Measurements from ENCODE around the gene CDYL2. TPM values are rescaled to one million over a fixed set of nuclear protein-coding genes. Genes with fewer than 3 reads are reported as not detected.
A peak's percentile ranks its signal among the peaks of the same experiment; 100 is the strongest.
"Not testable (repeated sequence)": the region's sequence is repeated elsewhere in the genome, so short reads cannot be mapped to it uniquely, and the experiment has no call there.

CDYL2 gene, protein sequence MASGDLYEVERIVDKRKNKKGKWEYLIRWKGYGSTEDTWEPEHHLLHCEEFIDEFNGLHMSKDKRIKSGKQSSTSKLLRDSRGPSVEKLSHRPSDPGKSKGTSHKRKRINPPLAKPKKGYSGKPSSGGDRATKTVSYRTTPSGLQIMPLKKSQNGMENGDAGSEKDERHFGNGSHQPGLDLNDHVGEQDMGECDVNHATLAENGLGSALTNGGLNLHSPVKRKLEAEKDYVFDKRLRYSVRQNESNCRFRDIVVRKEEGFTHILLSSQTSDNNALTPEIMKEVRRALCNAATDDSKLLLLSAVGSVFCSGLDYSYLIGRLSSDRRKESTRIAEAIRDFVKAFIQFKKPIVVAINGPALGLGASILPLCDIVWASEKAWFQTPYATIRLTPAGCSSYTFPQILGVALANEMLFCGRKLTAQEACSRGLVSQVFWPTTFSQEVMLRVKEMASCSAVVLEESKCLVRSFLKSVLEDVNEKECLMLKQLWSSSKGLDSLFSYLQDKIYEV
- total RNA-seq: 34.1 and 39.7 TPM in 2 replicates

- DNase-seq (ENCODE audit: extremely low read depth, low read depth, low spot score): no peak
These were observed at the start of gene CDYL2 for GRCh38 chr16:80804526-80805383. TSS of gene CDYL2 (minus strand) at chr16:80804598. CDS start at chr16:80804173, 425 bp downstream.

- peak; percentile 7 for DNase-seq (ENCODE audit: extremely low read depth, low read depth, low spot score)
These were observed 48.0 kb upstream of the CDYL2 start for GRCh38 chr16:80852261-80852872.

DNA sequence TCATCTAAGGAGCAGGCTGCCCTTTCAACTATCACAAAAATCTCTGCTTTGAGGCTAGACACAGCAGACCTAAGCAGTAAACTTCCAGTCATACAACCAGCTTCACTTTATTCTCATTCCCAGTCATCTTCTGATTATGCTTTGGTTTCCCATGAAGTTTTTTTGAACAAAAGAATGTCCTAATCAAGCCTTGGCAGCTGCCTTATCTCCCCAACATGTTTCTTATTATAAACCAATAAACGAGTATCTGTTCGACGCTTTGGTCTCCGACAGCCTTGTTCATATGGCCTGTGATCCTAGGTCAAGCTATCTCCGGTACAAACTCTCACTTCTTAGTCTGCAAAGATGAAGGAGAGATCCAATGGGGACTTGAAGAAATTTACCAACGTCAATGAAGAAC is 47.4 kb upstream of the CDYL2 start:
- DNase-seq (ENCODE audit: extremely low read depth, low read depth, low spot score): no peak

- no peak for DNase-seq (ENCODE audit: extremely low read depth, low read depth, low spot score)
These were observed 46.4 kb upstream of the CDYL2 start for GRCh38 chr16:80850757-80851156.

DNA sequence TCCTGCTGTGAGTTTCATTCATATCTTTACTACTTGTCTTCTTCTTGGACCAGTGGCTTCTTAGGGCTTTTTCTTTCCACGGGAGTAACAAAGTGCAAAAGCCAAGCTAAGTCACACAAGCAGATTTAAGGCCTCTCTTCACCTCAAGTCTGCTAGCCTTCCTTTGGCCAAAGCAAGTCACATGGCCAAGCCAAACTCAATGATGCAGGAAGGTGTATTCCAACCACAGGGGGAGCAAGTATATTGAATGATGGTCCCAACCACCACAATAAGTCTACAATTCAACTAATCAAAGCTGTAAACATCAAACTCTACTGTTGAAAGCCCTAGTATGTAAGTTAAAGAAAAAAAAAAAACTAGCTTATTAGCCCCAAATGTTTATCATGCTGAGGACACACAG is 44.5 kb upstream of the CDYL2 start:
- DNase-seq (ENCODE audit: extremely low read depth, low read depth, low spot score): no peak

DNA sequence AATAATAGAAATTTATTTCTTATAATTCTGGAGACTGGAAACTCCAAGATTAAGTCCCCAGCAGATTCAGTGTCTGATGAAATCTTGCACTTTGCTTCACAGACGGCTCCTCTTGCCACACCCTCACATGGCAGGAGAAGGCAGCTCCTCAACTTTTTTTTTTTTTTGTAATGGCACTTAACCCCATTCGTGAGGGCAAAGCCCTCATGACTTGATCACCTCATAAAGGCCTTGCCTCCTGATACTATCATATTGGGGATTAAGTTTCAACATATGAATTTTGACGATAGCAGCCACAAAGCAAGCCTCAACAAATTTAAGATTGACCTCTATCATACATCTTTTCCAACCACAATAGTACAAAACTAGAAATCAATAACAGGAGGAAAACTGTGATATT is 42.3 kb upstream of the CDYL2 start:
- DNase-seq (ENCODE audit: extremely low read depth, low read depth, low spot score): no peak

DNA sequence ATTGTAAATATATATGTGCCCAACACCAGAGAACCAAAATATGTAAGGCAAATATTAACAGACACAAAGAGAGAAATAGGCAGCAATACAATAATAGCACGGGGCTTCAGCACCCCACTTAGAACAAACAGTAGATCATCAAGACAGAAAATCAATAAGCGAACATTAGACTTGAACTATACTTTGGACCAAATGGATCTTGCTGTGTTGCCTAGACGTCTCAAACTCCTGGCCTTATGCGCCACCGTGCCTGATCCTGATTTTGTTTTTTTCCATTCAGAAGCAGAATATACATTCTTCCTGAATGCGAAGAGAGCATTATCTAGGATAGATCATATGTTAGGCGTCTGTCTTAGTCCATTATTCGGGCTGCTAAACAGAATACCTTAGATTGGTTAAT is 41.9 kb upstream of the CDYL2 start:
- DNase-seq (ENCODE audit: extremely low read depth, low read depth, low spot score): no peak

DNA sequence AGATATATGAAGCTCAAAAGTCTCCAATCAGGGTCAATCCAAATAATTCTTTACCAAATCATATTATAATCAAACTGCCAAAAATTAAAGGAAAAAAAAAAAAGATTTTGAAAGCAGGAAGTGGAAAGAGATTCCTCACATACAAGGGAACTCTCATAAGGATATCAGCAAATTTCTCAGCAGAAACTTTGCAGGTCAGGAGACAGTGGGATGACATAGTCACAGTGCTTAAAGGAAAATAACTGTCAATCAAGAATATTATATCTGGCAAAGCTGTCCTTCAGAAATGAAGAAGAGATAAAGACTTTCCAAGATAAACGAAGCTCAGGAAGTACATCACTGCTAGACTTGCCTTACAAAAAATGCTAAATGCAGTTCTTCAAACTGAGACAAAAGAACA is 40.0 kb upstream of the CDYL2 start:
- no peak for DNase-seq (ENCODE audit: extremely low read depth, low read depth, low spot score)

- DNase-seq (ENCODE audit: extremely low read depth, low read depth, low spot score): no peak
These were observed 36.8 kb upstream of the CDYL2 start for GRCh38 chr16:80841231-80841630.

GRCh38 chr16:80837533-80838147 is 33.2 kb upstream of the CDYL2 start:
- no peak for DNase-seq (ENCODE audit: extremely low read depth, low read depth, low spot score)

DNA sequence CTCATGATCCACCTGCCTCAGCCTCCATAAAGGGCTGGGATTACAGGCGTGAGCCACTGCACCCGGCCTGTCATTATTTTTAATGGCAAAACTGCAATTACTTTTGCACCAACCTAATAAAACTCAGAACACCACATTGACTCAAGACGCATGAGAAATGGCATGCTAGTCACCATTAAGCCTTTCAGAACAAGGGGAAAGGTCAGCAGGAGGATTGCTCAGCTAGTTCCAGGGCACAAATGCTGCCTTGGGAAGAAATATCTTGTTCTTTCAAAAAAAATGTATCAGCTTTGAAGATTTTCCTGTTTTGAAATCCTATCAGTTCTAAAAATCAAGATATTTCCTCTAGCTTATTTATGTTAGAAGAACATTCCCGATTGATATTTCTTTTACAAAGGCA is 32.4 kb upstream of the CDYL2 start:
- no peak for DNase-seq (ENCODE audit: extremely low read depth, low read depth, low spot score)

- no peak for DNase-seq (ENCODE audit: extremely low read depth, low read depth, low spot score)
These were observed 31.8 kb upstream of the CDYL2 start for GRCh38 chr16:80836202-80836601.

DNA sequence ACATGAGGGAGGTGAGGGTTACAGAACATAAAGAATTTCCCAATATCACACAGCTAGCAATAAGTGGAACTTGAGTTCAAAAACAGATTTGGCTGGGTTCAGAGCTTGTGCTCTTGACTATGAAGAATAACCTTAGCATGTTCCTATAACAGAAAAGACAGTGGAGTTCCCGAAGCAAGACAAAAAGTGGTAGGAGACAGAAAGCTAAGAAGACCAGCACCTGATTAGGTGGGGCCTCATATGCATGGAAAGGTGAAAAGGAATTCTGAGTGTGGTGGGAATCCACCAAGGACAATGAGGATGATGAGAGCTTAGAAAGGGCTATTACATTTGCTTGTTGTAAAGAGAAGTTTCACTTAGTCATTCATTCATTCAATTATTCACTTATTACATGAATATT is 26.6 kb upstream of the CDYL2 start:
- DNase-seq (ENCODE audit: extremely low read depth, low read depth, low spot score): no peak

DNA sequence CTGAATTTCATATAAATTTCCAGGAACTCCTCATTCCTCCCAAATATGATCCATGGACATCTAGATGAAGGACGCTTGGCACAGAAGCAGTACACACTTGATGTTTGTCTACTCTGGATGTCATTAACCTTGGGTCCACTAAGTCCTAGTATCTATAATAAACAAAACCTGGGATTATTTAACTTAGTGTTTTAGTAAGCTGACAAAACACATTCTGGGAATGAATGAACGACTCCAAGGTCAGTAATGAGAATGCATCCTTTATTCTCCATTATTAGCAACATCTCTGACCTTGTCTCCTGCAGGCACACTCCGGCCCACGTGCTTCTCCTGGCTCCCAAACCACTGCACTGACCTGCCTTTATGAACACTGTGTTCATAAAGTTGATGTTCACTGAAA is 24.1 kb upstream of the CDYL2 start:
- DNase-seq (ENCODE audit: extremely low read depth, low read depth, low spot score): no peak

DNA sequence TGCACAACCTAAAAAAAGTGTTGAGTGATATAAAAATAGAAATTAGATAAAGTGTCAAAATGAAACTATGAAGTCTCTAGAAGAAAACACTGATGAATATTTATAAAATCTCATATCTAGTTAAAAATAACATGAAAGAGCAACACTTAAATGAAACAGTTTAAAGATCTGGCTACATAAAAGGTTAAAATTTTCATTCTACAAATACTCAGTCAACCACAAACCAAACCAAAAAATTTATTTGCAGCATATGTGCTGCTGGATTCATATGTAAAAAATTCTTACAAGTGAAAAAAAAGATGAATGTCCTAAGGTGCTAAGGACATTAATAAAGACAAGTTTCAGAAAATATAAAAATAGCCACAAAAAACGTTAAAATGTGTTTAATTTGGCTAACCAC is 22.6 kb upstream of the CDYL2 start:
- DNase-seq (ENCODE audit: extremely low read depth, low read depth, low spot score): no peak

DNA sequence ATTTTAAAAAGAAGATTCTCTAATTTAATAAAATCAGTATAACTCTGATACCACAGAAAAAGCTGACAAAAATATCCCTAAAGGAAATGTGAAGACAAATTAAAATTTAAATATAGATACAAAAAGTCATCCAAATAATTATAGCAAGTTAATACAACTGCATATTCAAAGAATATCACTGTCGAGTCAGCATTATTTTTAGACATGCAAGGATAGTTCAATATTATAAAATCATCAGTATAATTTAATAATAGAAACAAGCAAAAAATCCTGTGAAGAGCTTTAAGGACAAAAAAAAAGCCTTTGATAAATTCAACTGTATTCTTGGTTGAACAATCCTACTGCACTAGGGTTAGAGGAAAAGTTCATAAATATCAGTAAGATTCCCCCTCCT is 21.0 kb upstream of the CDYL2 start:
- no peak for DNase-seq (ENCODE audit: extremely low read depth, low read depth, low spot score)

- peak; percentile 72 for DNase-seq (ENCODE audit: extremely low read depth, low read depth, low spot score)
These were observed 20.4 kb upstream of the CDYL2 start for GRCh38 chr16:80824623-80825364.

DNA sequence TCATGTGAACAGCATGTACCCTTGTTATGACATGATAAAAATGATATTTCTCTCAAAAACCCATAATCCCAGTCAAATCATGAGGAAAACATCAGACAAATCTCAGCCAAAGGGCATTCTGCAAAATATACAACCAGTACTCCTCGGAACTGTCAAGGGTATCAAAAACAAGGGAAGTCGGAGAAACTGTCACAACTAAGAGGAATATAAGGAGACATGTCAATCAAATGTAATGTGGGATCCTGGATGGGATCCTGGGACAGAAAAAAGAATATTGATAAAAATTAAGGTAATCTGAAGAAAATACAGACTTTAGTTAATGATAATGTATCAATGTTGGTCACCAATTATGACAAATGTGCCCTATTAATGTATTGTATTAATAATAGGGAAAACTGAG is 15.6 kb upstream of the CDYL2 start:
- DNase-seq (ENCODE audit: extremely low read depth, low read depth, low spot score): no peak

DNA sequence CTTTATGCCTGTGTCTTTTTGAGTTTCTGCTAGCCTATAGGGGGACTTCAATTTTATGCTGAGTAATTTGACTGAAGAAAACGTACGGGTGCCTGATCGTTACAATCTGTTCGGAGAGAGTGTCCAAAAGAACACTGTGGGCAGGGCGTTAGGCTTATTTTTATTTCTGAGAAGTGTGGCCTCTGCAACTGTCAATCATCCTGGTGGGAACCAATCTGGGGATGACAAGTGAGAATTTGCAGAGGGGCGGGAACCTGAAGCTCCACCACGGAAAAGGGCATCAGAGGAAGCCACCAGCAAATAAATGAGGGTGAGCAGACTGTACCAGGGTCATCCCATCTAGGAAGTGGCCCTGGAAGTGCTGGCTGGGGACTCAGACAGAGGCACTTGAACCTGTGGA is 12.0 kb upstream of the CDYL2 start:
- DNase-seq (ENCODE audit: extremely low read depth, low read depth, low spot score): no peak

DNA sequence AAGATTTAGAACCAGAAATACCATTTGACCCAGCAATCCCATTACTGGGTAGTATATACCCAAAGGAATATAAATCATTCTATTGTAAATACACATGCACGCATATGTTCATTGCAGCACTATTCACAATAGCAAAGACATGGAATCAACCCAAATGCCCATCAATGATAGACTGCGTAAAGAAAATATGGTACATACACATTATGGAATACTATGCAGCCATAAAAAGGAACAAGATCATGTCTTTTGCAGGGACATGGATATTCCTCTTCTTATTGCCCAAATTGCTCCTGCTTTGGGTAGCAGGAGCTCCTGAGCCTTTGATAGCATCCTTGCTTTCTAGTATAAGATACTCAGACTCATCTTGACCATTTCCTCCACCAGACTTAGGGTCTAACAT is 10.9 kb upstream of the CDYL2 start:
- DNase-seq (ENCODE audit: extremely low read depth, low read depth, low spot score): not testable (repeated sequence)
